ENCODE measurements around the gene ROS1. TPM values are rescaled to one million over a fixed set of nuclear protein-coding genes. Genes with fewer than 3 reads are reported as not detected.

The ROS1 gene
- polyA plus RNA-seq, 3 donors, result not detected

DNA sequence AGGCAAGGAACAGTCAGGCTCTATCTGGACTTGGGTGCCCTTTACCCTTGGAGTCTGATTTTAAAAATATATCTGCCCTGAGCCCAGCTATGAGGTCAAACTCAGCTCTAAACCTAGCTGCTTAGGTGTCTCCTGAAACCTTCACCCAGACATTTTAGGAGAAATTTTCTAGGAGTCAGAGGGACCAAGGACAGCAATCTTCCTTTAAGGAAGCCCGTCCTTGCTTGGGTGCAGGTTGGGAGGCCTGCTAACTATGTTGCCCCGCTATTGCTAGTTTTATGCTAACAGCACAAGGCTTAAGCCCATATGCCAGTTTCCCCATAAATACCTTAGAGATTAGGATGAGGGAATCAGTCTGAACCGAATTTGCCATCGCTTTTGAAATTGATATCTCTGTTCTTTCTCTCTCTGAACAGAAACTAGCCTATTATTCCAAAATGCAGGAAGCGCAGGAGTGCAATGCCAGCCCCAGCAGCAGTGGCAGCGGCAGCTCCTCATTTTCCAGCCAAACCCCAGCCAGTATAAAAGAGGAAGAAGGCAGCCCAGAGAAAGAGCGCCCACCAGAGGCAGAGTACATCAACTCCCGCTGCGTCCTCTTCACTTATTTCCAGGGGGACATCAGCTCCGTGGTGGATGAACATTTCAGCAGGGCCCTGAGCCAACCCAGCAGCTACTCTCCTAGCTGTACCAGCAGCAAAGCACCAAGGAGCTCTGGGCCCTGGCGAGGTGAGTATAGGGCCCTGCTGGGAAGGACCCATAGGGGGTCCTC lies 157.8 kb downstream of the ROS1 start:
- peaks cover 0 to 2% of the 10 kb centered on the region in 2 donors for H3K36me3 Mint-ChIP-seq
- Histone ChIP-seq H3K4me1 (ENCODE audit: control insufficient read depth in 1 of 2, insufficient read depth in 2 of 2, low read length in 2 of 2) (peaks cover 0 to 3% of the 10 kb centered on the region in 2 donors), H3K36me3 (replicated peaks in 1 of 2; ENCODE audit: control insufficient read depth in 1 of 2, insufficient read depth in 2 of 2, low read length in 2 of 2) (no peaks in the 10 kb centered on the region), H4K20me1 (ENCODE audit: insufficient read depth, low read length) (no peaks in the 10 kb centered on the region), H2AFZ (ENCODE audit: insufficient read depth, low read depth, low read length, poor library complexity, severe bottlenecking) (no peak overlapping the region), H3K4me2 (replicated peaks; ENCODE audit: extremely low read depth, low read length, poor library complexity, severe bottlenecking) (no peak overlapping the region), H3K27me3 (ENCODE audit: control insufficient read depth in 2 of 2, insufficient read depth in 2 of 2, low read length in 2 of 2) (peaks cover 91 to 96% of the 10 kb centered on the region in 2 donors), H3K4me3 (replicated peaks in 1 of 3; ENCODE audit: low read depth in 2 of 3, low read length in 3 of 3) (no peak overlapping the region), H3K9ac (ENCODE audit: insufficient read depth, low read length, poor library complexity, severe bottlenecking) (no peak overlapping the region), H3K79me2 (ENCODE audit: insufficient read depth, low read length) (no peaks in the 10 kb centered on the region), H3K9me3 (replicated peaks in 1 of 2; ENCODE audit: control insufficient read depth in 1 of 2, insufficient read depth in 1 of 2, low read length in 2 of 2) (peaks cover 5 to 51% of the 10 kb centered on the region in 2 donors), H3K27ac (ENCODE audit: low read depth in 1 of 2, low read length in 2 of 2) (no peak overlapping the region)
- 12% methylated on average over 6 of the region's 11 CpGs for WGBS (ENCODE audit: insufficient coverage)
- peaks cover 11% of the 10 kb centered on the region for H3K4me1 Mint-ChIP-seq
- intact Hi-C loops (cut with micrococcal nuclease), result no loop called here
- H3K9me3 Mint-ChIP-seq, result peaks cover 2 to 49% (median 22%) of the 10 kb centered on the region in 7 donors
- H3K27me3 Mint-ChIP-seq (ENCODE audit: low read depth in 3 of 3), result peaks cover 88 to 97% (median 96%) of the 10 kb centered on the region in 3 donors
- DNase-seq, result no peak
- peak overlapping the region in 1 of 2 donors; percentile 65 for H3K4me3 Mint-ChIP-seq
- TF ChIP-seq, protein P1, sequence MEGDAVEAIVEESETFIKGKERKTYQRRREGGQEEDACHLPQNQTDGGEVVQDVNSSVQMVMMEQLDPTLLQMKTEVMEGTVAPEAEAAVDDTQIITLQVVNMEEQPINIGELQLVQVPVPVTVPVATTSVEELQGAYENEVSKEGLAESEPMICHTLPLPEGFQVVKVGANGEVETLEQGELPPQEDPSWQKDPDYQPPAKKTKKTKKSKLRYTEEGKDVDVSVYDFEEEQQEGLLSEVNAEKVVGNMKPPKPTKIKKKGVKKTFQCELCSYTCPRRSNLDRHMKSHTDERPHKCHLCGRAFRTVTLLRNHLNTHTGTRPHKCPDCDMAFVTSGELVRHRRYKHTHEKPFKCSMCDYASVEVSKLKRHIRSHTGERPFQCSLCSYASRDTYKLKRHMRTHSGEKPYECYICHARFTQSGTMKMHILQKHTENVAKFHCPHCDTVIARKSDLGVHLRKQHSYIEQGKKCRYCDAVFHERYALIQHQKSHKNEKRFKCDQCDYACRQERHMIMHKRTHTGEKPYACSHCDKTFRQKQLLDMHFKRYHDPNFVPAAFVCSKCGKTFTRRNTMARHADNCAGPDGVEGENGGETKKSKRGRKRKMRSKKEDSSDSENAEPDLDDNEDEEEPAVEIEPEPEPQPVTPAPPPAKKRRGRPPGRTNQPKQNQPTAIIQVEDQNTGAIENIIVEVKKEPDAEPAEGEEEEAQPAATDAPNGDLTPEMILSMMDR (IDR thresholded peaks at IDR 0.05), result no peak
- no peak overlapping the region for H3K27ac Mint-ChIP-seq

DNA sequence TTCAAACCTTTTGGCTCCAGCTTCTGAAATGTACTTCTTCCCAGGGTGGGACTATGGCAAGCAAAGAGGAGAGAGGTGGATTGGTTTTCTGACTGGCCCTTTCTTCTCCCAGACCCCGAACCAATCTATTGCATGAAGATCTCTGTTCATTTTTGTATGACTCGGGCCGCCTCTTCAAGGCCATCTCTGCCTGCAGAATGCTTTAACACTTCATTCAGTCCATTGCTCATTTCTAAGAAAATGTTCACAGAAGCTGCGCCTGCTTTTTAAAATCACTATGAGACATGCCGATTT lies 158.7 kb downstream of the ROS1 start:
- Mint-ChIP-seq H3K9me3 (peaks cover 2 to 49% (median 24%) of the 10 kb centered on the region in 7 donors), H3K36me3 (peaks cover 0 to 2% of the 10 kb centered on the region in 2 donors), H3K27ac (no peak overlapping the region), H3K4me3 (peak overlapping the region in 1 of 2 donors; percentile 67), H3K4me1 (peaks cover 11% of the 10 kb centered on the region), H3K27me3 (ENCODE audit: low read depth in 3 of 3) (peaks cover 86 to 97% (median 95%) of the 10 kb centered on the region in 3 donors)
- WGBS (ENCODE audit: insufficient coverage), result 20% methylated on average over 2 of the region's 5 CpGs
- Histone ChIP-seq H4K20me1 (ENCODE audit: insufficient read depth, low read length) (no peaks in the 10 kb centered on the region), H3K79me2 (ENCODE audit: insufficient read depth, low read length) (no peaks in the 10 kb centered on the region), H3K4me2 (replicated peaks; ENCODE audit: extremely low read depth, low read length, poor library complexity, severe bottlenecking) (no peak overlapping the region), H3K36me3 (replicated peaks in 1 of 2; ENCODE audit: control insufficient read depth in 1 of 2, insufficient read depth in 2 of 2, low read length in 2 of 2) (no peaks in the 10 kb centered on the region), H3K4me1 (ENCODE audit: control insufficient read depth in 1 of 2, insufficient read depth in 2 of 2, low read length in 2 of 2) (peaks cover 0 to 3% of the 10 kb centered on the region in 2 donors), H3K27ac (ENCODE audit: low read depth in 1 of 2, low read length in 2 of 2) (no peak overlapping the region), H3K9me3 (replicated peaks in 1 of 2; ENCODE audit: control insufficient read depth in 1 of 2, insufficient read depth in 1 of 2, low read length in 2 of 2) (peaks cover 5 to 44% of the 10 kb centered on the region in 2 donors), H3K27me3 (ENCODE audit: control insufficient read depth in 2 of 2, insufficient read depth in 2 of 2, low read length in 2 of 2) (peaks cover 90 to 96% of the 10 kb centered on the region in 2 donors), H3K4me3 (replicated peaks in 1 of 3; ENCODE audit: low read depth in 2 of 3, low read length in 3 of 3) (no peak overlapping the region), H2AFZ (ENCODE audit: insufficient read depth, low read depth, low read length, poor library complexity, severe bottlenecking) (no peak overlapping the region), H3K9ac (ENCODE audit: insufficient read depth, low read length, poor library complexity, severe bottlenecking) (no peak overlapping the region)
- DNase-seq, result no peak
- intact Hi-C loops (cut with micrococcal nuclease), result no loop called here
- TF ChIP-seq, protein P1 (IDR thresholded peaks at IDR 0.05), result no peak

Measured in CD14-positive monocyte (primary cell).